HEK293 (cell line): Measurements from ENCODE around the gene RBMS1.

ENCODE experiments used
- CTCF ChIA-PET: fragments of 350-600 bp; formaldehyde crosslinking; extraction: SDS; loops from one replicate; lab custom pipeline; 2021; ENCODE audit warnings: antibody characterized with exemption; lab: Yijun Ruan, JAX
- POLR2A ChIA-PET: fragments of 300-600 bp; formaldehyde crosslinking; extraction: SDS; loops from one replicate; lab custom pipeline; 2020; ENCODE audit warnings: antibody characterized with exemption, inconsistent platforms; lab: Yijun Ruan, JAX
- H3K27ac ChIP-seq: fragments of 200-500 bp; sonication (Bioruptor generic); 2 replicates; pipeline ENCODE4 v1.5.1; 2014; ENCODE audit warnings: low read depth, low read length, control low read depth, inconsistent platforms; ENCODE audit errors: extremely low read depth
- H3K36me3 ChIP-seq, 2 experiments: fragments of 200-500 bp in 1 of 2; sonication (Bioruptor generic) in 1 of 2; 1 replicate in 1 of 2; 2 replicates in 1 of 2; pipeline ENCODE4 v1.5.1; 2014 to 2017; ENCODE audit warnings: inconsistent platforms in 2 of 2, low read length in 2 of 2; ENCODE audit not compliant: control insufficient read depth in 2 of 2, insufficient read depth in 1 of 2
- H3K4me1 ChIP-seq: fragments of 200-500 bp; sonication (Bioruptor generic); 2 replicates; pipeline ENCODE4 v1.5.1; 2014; ENCODE audit warnings: mild to moderate bottlenecking, low read length, inconsistent platforms; ENCODE audit not compliant: control insufficient read depth, insufficient read depth
- H3K4me3 ChIP-seq: 2 replicates; pipeline ENCODE4 v1.5.1; 2011; ENCODE audit warnings: low read depth, mild to moderate bottlenecking, control low read depth, low read length, moderate library complexity
- H3K9me3 ChIP-seq: fragments of 200-500 bp; sonication (Bioruptor generic); 2 replicates; pipeline ENCODE4 v1.5.1; 2014; ENCODE audit warnings: low read depth, low read length, inconsistent platforms; ENCODE audit not compliant: control insufficient read depth, insufficient read depth
- GFI1B ChIP-seq: fragments of 450-650 bp; formaldehyde crosslinking; IDR thresholded peaks from 2 replicates; pipeline ENCODE4 v1.5.1; 2016; ENCODE audit warnings: missing biosample characterization, missing genetic modification characterization
- GLIS2 ChIP-seq: fragments of 450-650 bp; formaldehyde crosslinking; IDR thresholded peaks from 2 replicates; pipeline ENCODE4 v1.5.1; 2016; ENCODE audit warnings: missing biosample characterization, missing genetic modification characterization
- PRDM10 ChIP-seq: fragments of 450-650 bp; formaldehyde crosslinking; IDR thresholded peaks from 2 replicates; pipeline ENCODE4 v1.5.1; 2016; ENCODE audit warnings: missing biosample characterization, missing genetic modification characterization
- PRDM2 ChIP-seq: fragments of 450-650 bp; formaldehyde crosslinking; IDR thresholded peaks from 2 replicates; pipeline ENCODE4 v1.5.1; 2016; ENCODE audit warnings: missing biosample characterization, missing genetic modification characterization, borderline replicate concordance
- RBAK ChIP-seq: fragments of 450-650 bp; formaldehyde crosslinking; IDR thresholded peaks from 2 replicates; pipeline ENCODE4 v1.5.1; 2016; ENCODE audit warnings: missing biosample characterization, missing genetic modification characterization
- ZBTB1 ChIP-seq: fragments of 450-650 bp; formaldehyde crosslinking; IDR thresholded peaks from 2 replicates; pipeline ENCODE4 v1.5.1; 2016; ENCODE audit warnings: missing biosample characterization, missing genetic modification characterization
- ZBTB20 ChIP-seq: fragments of 450-650 bp; formaldehyde crosslinking; IDR thresholded peaks from 2 replicates; pipeline ENCODE4 v1.5.1; 2016; ENCODE audit warnings: missing biosample characterization, missing genetic modification characterization
- ZBTB48 ChIP-seq: fragments of 450-650 bp; formaldehyde crosslinking; IDR thresholded peaks from 2 replicates; pipeline ENCODE4 v1.5.1; 2016; ENCODE audit warnings: missing biosample characterization, missing genetic modification characterization
- ZBTB8A ChIP-seq: fragments of 450-650 bp; formaldehyde crosslinking; IDR thresholded peaks from 2 replicates; pipeline ENCODE4 v1.5.1; 2016; ENCODE audit warnings: missing biosample characterization, missing genetic modification characterization
- ZFP69B ChIP-seq: fragments of 450-650 bp; formaldehyde crosslinking; IDR thresholded peaks from 2 replicates; pipeline ENCODE4 v1.5.1; 2016; ENCODE audit warnings: missing biosample characterization, missing genetic modification characterization
- ZNF169 ChIP-seq: fragments of 450-650 bp; formaldehyde crosslinking; IDR thresholded peaks from 2 replicates; pipeline ENCODE4 v1.5.1; 2016; ENCODE audit warnings: missing biosample characterization, missing genetic modification characterization
- ZNF18 ChIP-seq: fragments of 450-650 bp; formaldehyde crosslinking; IDR thresholded peaks from 2 replicates; pipeline ENCODE4 v1.5.1; 2016; ENCODE audit warnings: missing biosample characterization, missing genetic modification characterization
- ZNF2 ChIP-seq: fragments of 450-650 bp; formaldehyde crosslinking; IDR thresholded peaks from 2 replicates; pipeline ENCODE4 v1.5.1; 2016; ENCODE audit warnings: missing biosample characterization, missing genetic modification characterization
- ZNF341 ChIP-seq: fragments of 450-650 bp; formaldehyde crosslinking; IDR thresholded peaks from 2 replicates; pipeline ENCODE4; 2016; ENCODE audit warnings: low read depth, missing biosample characterization, missing genetic modification characterization
- ZNF350 ChIP-seq: fragments of 450-650 bp; formaldehyde crosslinking; IDR thresholded peaks from 2 replicates; pipeline ENCODE4 v1.5.0; 2017; ENCODE audit warnings: missing biosample characterization, mild to moderate bottlenecking, missing genetic modification characterization
- ZNF426 ChIP-seq: fragments of 450-650 bp; formaldehyde crosslinking; IDR thresholded peaks from 2 replicates; pipeline ENCODE4 v1.5.1; 2017; ENCODE audit warnings: missing biosample characterization, missing genetic modification characterization, mild to moderate bottlenecking, inconsistent platforms, moderate library complexity
- ZNF510 ChIP-seq: fragments of 450-650 bp; formaldehyde crosslinking; IDR thresholded peaks from 2 replicates; pipeline ENCODE4 v1.5.1; 2018; ENCODE audit warnings: mild to moderate bottlenecking, missing genetic modification characterization, missing biosample characterization; ENCODE audit not compliant: insufficient replicate concordance
- ZNF513 ChIP-seq: fragments of 450-650 bp; IDR thresholded peaks from 2 replicates; pipeline ENCODE4 v1.5.1; 2018; ENCODE audit warnings: missing biosample characterization, missing genetic modification characterization
- ZNF514 ChIP-seq: fragments of 450-650 bp; formaldehyde crosslinking; IDR thresholded peaks from 2 replicates; pipeline ENCODE4 v1.5.1; 2016; ENCODE audit warnings: missing biosample characterization, missing genetic modification characterization
- ZNF585B ChIP-seq: fragments of 450-650 bp; formaldehyde crosslinking; IDR thresholded peaks from 2 replicates; pipeline ENCODE4 v1.5.1; 2016; ENCODE audit warnings: missing biosample characterization, missing genetic modification characterization
- ZNF600 ChIP-seq: fragments of 450-650 bp; formaldehyde crosslinking; IDR thresholded peaks from 2 replicates; pipeline ENCODE4 v1.5.1; 2016; ENCODE audit warnings: missing biosample characterization, missing genetic modification characterization
- ZNF704 ChIP-seq: fragments of 450-650 bp; formaldehyde crosslinking; IDR thresholded peaks from 2 replicates; pipeline ENCODE4 v1.5.1; 2016; ENCODE audit warnings: missing biosample characterization, missing genetic modification characterization
- ZNF768 ChIP-seq: fragments of 450-650 bp; formaldehyde crosslinking; IDR thresholded peaks from 2 replicates; pipeline ENCODE4 v1.5.1; 2018; ENCODE audit warnings: missing biosample characterization, mild to moderate bottlenecking, missing genetic modification characterization
- ZNF792 ChIP-seq: fragments of 450-650 bp; formaldehyde crosslinking; IDR thresholded peaks from 2 replicates; pipeline ENCODE4 v1.5.1; 2016; ENCODE audit warnings: missing biosample characterization, missing genetic modification characterization

Gene RBMS1

GRCh38 chr2:160351956-160352355 is 141.7 kb downstream of the RBMS1 start:
- POLR2A ChIA-PET: no interaction called here
- CTCF ChIA-PET: interaction anchor here (0.6 to 1.4 kb wide), 2 partner anchors 36 to 96 kb away, joined by 3 to 5 read pairs; no protein-coding TSS in a partner anchor
- Histone ChIP-seq H3K4me1 (peaks cover 18% of the 10 kb centered on the region; the same call in 1 of the 2 replicates), H3K27ac (no peak overlapping the region), H3K36me3 (no peaks in the 10 kb centered on the region), H3K4me3 (no peak overlapping the region), H3K9me3 (no peaks in the 10 kb centered on the region)
- TF ChIP-seq ZNF169 (tag by site-specific recombination) (no peak), ZNF792 (tag by site-specific recombination) (no peak), ZBTB20 (no peak), ZBTB48 (no peak), ZBTB8A (tag by site-specific recombination) (no peak), ZFP69B (tag by site-specific recombination) (no peak), ZBTB1 (tag by site-specific recombination) (no peak), ZNF2 (no peak), ZNF510 (no peak), GFI1B (no peak), ZNF600 (tag by site-specific recombination) (no peak), ZNF704 (tag by site-specific recombination) (no peak), PRDM10 (tag by site-specific recombination) (no peak), GLIS2 (no peak), ZNF768 (tag by site-specific recombination) (no peak)
- TF ChIP-seq, all 188 proteins: peak for 0

- Histone ChIP-seq H3K4me3 (no peak overlapping the region), H3K36me3 (no peaks in the 10 kb centered on the region), H3K4me1 (peaks cover 11% of the 10 kb centered on the region; the same call in 1 of the 2 replicates), H3K27ac (no peak overlapping the region), H3K9me3 (no peaks in the 10 kb centered on the region)
- ChIA-PET CTCF (no interaction called here), POLR2A (no interaction called here)
- TF ChIP-seq PRDM2 (tag by site-specific recombination) (no peak), ZNF350 (tag by site-specific recombination) (no peak), ZNF514 (tag by site-specific recombination) (no peak), ZNF18 (tag by site-specific recombination) (no peak), RBAK (tag by site-specific recombination) (no peak), ZNF585B (tag by site-specific recombination) (no peak), ZNF341 (tag by site-specific recombination) (no peak), ZNF426 (no peak), ZNF513 (no peak)
Measured at GRCh38 chr2:160349306-160349705, 144.3 kb downstream of the RBMS1 start.
